DND-41 (cell line): ENCODE results near the gene TRMU.

Source experiments
- ATAC-seq: fragments of 200-7000 bp; cut with Tn5 transposase; 3 replicates; pipeline ENCODE4 v1.9.1; 2021; ENCODE audit warnings: low read depth; ENCODE audit not compliant: insufficient read depth
- DNase-seq: peaks from one replicate; pipeline ENCODE4 v3.0.0-alpha.2; 2020
- H2AFZ ChIP-seq: 2 replicates; pipeline ENCODE4 v1.6.0; 2012; ENCODE audit warnings: low read depth, low read length
- H3K27ac ChIP-seq: 2 replicates; pipeline ENCODE4 v1.5.1; 2012; ENCODE audit warnings: low read length, inconsistent platforms
- H3K27me3 ChIP-seq: fragments of 200-600 bp; sonication (generic); 2 replicates; pipeline ENCODE4 v1.6.0; 2012; ENCODE audit warnings: low read length, mild to moderate bottlenecking, inconsistent platforms; ENCODE audit not compliant: insufficient read depth, poor library complexity
- H3K36me3 ChIP-seq: 2 replicates; pipeline ENCODE4 v1.5.1; 2012; ENCODE audit warnings: low read length, inconsistent platforms; ENCODE audit not compliant: insufficient read depth
- H3K4me1 ChIP-seq: 2 replicates; pipeline ENCODE4 v1.5.1; 2012; ENCODE audit warnings: mild to moderate bottlenecking, low read length; ENCODE audit not compliant: insufficient read depth
- H3K4me2 ChIP-seq: 2 replicates; pipeline ENCODE4 v1.6.0; 2012; ENCODE audit warnings: mild to moderate bottlenecking, moderate library complexity, low read length, inconsistent platforms; ENCODE audit not compliant: insufficient read depth
- H3K4me3 ChIP-seq, 2 experiments: fragments of 200-600 bp in 1 of 2; shearing (Covaris generic) in 1 of 2; 2 replicates each; pipeline ENCODE4 v1.5.1; 2012 to 2016; ENCODE audit warnings: inconsistent platforms in 2 of 2, low read length in 2 of 2, mild to moderate bottlenecking in 2 of 2, low read depth in 1 of 2, moderate library complexity in 1 of 2
- H3K79me2 ChIP-seq: 2 replicates; pipeline ENCODE4 v1.6.0; 2012; ENCODE audit warnings: low read length, inconsistent platforms; ENCODE audit not compliant: insufficient read depth
- H3K9ac ChIP-seq: 2 replicates; pipeline ENCODE4 v1.6.0; 2012; ENCODE audit warnings: low read depth, mild to moderate bottlenecking, inconsistent platforms, low read length, moderate library complexity
- H3K9me3 ChIP-seq: 2 replicates; pipeline ENCODE4 v1.5.1; 2012; ENCODE audit warnings: low read length, moderate library complexity, mild to moderate bottlenecking, inconsistent platforms; ENCODE audit not compliant: insufficient read depth, severe bottlenecking
- H4K20me1 ChIP-seq: 2 replicates; pipeline ENCODE4 v1.6.0; 2012; ENCODE audit warnings: low read length; ENCODE audit not compliant: insufficient read depth
- CTCF ChIP-seq: IDR thresholded peaks from 2 replicates; pipeline ENCODE4 v1.5.1; 2012; ENCODE audit warnings: borderline replicate concordance, low read length, moderate library complexity, mild to moderate bottlenecking; ENCODE audit not compliant: poor library complexity, severe bottlenecking; ENCODE audit errors: extremely low read depth
- EZH2 ChIP-seq: IDR thresholded peaks from 3 replicates; pipeline ENCODE4 v1.6.1; 2012; ENCODE audit warnings: borderline replicate concordance, low read depth, mild to moderate bottlenecking, moderate library complexity, low read length, inconsistent platforms; ENCODE audit not compliant: severe bottlenecking

The TRMU gene

GRCh38 chr22:46387748-46388147, 52.2 kb downstream of the TRMU start:
- H2AFZ ChIP-seq, result no peak overlapping the region
- TF ChIP-seq EZH2, result no peak
- no peak for TF ChIP-seq CTCF
- H3K79me2 ChIP-seq, result no peaks in the 10 kb centered on the region
- H3K4me3 ChIP-seq, result no peak overlapping the region
- no peak overlapping the region for H3K27ac ChIP-seq
- no peak overlapping the region for H3K4me2 ChIP-seq
- H3K9me3 ChIP-seq, result no peaks in the 10 kb centered on the region
- ATAC-seq (no peak), DNase-seq (no peak)
- H3K9ac ChIP-seq, result no peak overlapping the region
- no peaks in the 10 kb centered on the region for H4K20me1 ChIP-seq
- H3K36me3 ChIP-seq, result no peaks in the 10 kb centered on the region
- H3K4me1 ChIP-seq, result no peaks in the 10 kb centered on the region
- no peaks in the 10 kb centered on the region for H3K27me3 ChIP-seq

- no peaks in the 10 kb centered on the region for H3K9me3 ChIP-seq
- no peak overlapping the region for H2AFZ ChIP-seq
- H3K4me3 ChIP-seq, result no peak overlapping the region
- no peaks in the 10 kb centered on the region for H3K36me3 ChIP-seq
- H3K9ac ChIP-seq, result no peak overlapping the region
- TF ChIP-seq CTCF (no peak), EZH2 (no peak)
- H3K4me2 ChIP-seq, result no peak overlapping the region
- H4K20me1 ChIP-seq, result no peaks in the 10 kb centered on the region
- H3K27me3 ChIP-seq, result no peaks in the 10 kb centered on the region
- H3K4me1 ChIP-seq, result no peaks in the 10 kb centered on the region
- H3K27ac ChIP-seq, result no peak overlapping the region
- DNase-seq (no peak), ATAC-seq (no peak)
- no peaks in the 10 kb centered on the region for H3K79me2 ChIP-seq
Measured at GRCh38 chr22:46388647-46389046, 53.1 kb downstream of the TRMU start.

GRCh38 chr22:46389081-46389480, 53.6 kb downstream of the TRMU start:
- no peak overlapping the region for H2AFZ ChIP-seq
- H3K36me3 ChIP-seq, result no peaks in the 10 kb centered on the region
- no peak overlapping the region for H3K4me2 ChIP-seq
- H3K9me3 ChIP-seq, result no peaks in the 10 kb centered on the region
- TF ChIP-seq EZH2 (no peak), CTCF (no peak)
- H3K27ac ChIP-seq, result no peak overlapping the region
- H3K9ac ChIP-seq, result no peak overlapping the region
- no peaks in the 10 kb centered on the region for H3K27me3 ChIP-seq
- H4K20me1 ChIP-seq, result no peaks in the 10 kb centered on the region
- no peak overlapping the region for H3K4me3 ChIP-seq
- no peaks in the 10 kb centered on the region for H3K4me1 ChIP-seq
- no peaks in the 10 kb centered on the region for H3K79me2 ChIP-seq
- ATAC-seq, result no peak
- no peak for DNase-seq

- Histone ChIP-seq H3K9ac (no peak overlapping the region), H3K4me3 (no peak overlapping the region), H3K27me3 (no peaks in the 10 kb centered on the region), H3K4me1 (no peaks in the 10 kb centered on the region), H3K4me2 (no peak overlapping the region), H2AFZ (no peak overlapping the region), H3K36me3 (no peaks in the 10 kb centered on the region), H3K27ac (no peak overlapping the region), H3K79me2 (no peaks in the 10 kb centered on the region), H3K9me3 (no peaks in the 10 kb centered on the region), H4K20me1 (no peaks in the 10 kb centered on the region)
- no peak for ATAC-seq
- no peak for DNase-seq
- TF ChIP-seq EZH2 (no peak), CTCF (no peak)
Measured at GRCh38 chr22:46390105-46390651, 54.7 kb downstream of the TRMU start.
